ENCODE data around the gene SFMBT2. TPM values are rescaled to one million over a fixed set of nuclear protein-coding genes. Genes with fewer than 3 reads are reported as not detected.
"Not testable (repeated sequence)": the region's sequence is repeated elsewhere in the genome, so short reads cannot be mapped to it uniquely, and the experiment has no call there.

The SFMBT2 gene
- polyA plus RNA-seq, 2 of the 4 experiments (the other 2 are of a cell fraction): 9.6 to 10.2 TPM

DNA sequence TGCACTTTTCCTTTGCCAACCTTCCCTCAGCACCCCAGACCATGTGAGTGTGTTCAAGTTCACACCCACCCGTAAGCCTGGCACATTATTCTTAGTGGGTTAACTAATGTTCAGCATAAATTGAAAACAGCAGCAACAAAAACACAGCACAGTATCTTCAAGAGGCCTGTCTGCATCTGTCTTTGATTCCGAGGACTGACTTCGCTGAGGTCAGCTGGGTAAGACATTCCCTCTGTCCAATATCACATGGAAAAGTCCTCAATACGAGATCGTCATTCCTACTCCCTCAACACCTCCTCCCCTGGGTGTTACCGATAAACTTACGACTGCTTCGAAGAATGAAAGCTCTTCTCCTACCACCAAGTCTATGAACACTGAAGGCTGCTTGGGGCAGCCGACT is 218.8 kb downstream of the SFMBT2 start:
- POLR2A ChIA-PET: interaction anchor here (0.6 kb wide), 1 partner anchor 41 kb away, joined by 5 read pairs; no protein-coding TSS in a partner anchor
- H3K4me1 ChIP-seq: no peaks in the 10 kb centered on the region
- FAIRE-seq (no peak), DNase-seq (ENCODE audit: low read depth in 1 of 2, low spot score in 1 of 2) (no peak), ATAC-seq (no peak)
- no peaks in the 10 kb centered on the region for H3K9me3 ChIP-seq
- no peak overlapping the region for H3K4me3 ChIP-seq
- H3K4me2 ChIP-seq: no peak overlapping the region
- TF ChIP-seq EP300 (IDR thresholded peaks at IDR 0.05) (no peak), KDM1A (IDR thresholded peaks at IDR 0.05; ENCODE audit: low read depth) (no peak), EHMT2 (IDR thresholded peaks at IDR 0.05; ENCODE audit: low read depth) (no peak), ZC3H11A (IDR thresholded peaks at IDR 0.05) (no peak), MYC (IDR thresholded peaks at IDR 0.05; ENCODE audit: borderline replicate concordance, low read length) (no peak), MAZ (IDR thresholded peaks at IDR 0.05; ENCODE audit: borderline replicate concordance, low read depth, low read length) (no peak), TFCP2L1 (CRISPR knock-in tag; IDR thresholded peaks at IDR 0.05) (no peak), HOXB5 (CRISPR knock-in tag; IDR thresholded peaks at IDR 0.05) (no peak), EHF (CRISPR knock-in tag; IDR thresholded peaks at IDR 0.05) (no peak), ZSCAN20 (CRISPR knock-in tag; IDR thresholded peaks at IDR 0.05) (no peak), NFE2L2 (conservative IDR thresholded peaks at IDR 0.05; ENCODE audit: low read length) (no peak), NPAS2 (CRISPR knock-in tag; IDR thresholded peaks at IDR 0.05; ENCODE audit: borderline replicate concordance) (no peak), JUN (IDR thresholded peaks at IDR 0.05) (no peak), REST (IDR thresholded peaks at IDR 0.05) (no peak)
- TF ChIP-seq, protein P1, sequence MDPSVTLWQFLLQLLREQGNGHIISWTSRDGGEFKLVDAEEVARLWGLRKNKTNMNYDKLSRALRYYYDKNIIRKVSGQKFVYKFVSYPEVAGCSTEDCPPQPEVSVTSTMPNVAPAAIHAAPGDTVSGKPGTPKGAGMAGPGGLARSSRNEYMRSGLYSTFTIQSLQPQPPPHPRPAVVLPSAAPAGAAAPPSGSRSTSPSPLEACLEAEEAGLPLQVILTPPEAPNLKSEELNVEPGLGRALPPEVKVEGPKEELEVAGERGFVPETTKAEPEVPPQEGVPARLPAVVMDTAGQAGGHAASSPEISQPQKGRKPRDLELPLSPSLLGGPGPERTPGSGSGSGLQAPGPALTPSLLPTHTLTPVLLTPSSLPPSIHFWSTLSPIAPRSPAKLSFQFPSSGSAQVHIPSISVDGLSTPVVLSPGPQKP (IDR thresholded peaks at IDR 0.05; ENCODE audit: low read depth, low read length): no peak
- no peak overlapping the region for H3K27ac ChIP-seq
- 94% methylated on average over 9 of the region's 9 CpGs for WGBS (ENCODE audit: missing lambda C conversion rate)
- CTCF ChIA-PET: interaction anchor here (1.2 kb wide), 1 partner anchor 178 kb away, joined by 3 read pairs; no protein-coding TSS in a partner anchor

- CTCF ChIA-PET: interaction anchor here (1.5 kb wide), 1 partner anchor 218 kb away, joined by 4 read pairs; no protein-coding TSS in a partner anchor
- H3K27ac ChIP-seq; H3K4me1 ChIP-seq; H3K9me3 ChIP-seq; H3K4me3 ChIP-seq; H3K4me2 ChIP-seq; FAIRE-seq; DNase-seq (ENCODE audit: low read depth in 1 of 2, low spot score in 1 of 2); ATAC-seq: not testable (repeated sequence)
- POLR2A ChIA-PET: interaction anchor here (0.6 kb wide), 1 partner anchor 559 kb away, joined by 4 read pairs; no protein-coding TSS in a partner anchor
- WGBS (ENCODE audit: missing lambda C conversion rate): 79% methylated on average over 5 of the region's 5 CpGs
Measured at GRCh38 chr10:7190772-7191171, 220.1 kb downstream of the SFMBT2 start.

- DNase-seq (ENCODE audit: low read depth in 1 of 2, low spot score in 1 of 2) (no peak), FAIRE-seq (no peak), ATAC-seq (no peak)
- H3K4me2 ChIP-seq: no peak overlapping the region
- ChIA-PET CTCF (interaction anchor here (1.3 to 1.5 kb wide), 2 partner anchors 9 to 219 kb away, joined by 3 to 4 read pairs; no protein-coding TSS in a partner anchor), POLR2A (no interaction called here)
- TF ChIP-seq CHD4 (IDR thresholded peaks at IDR 0.05; ENCODE audit: borderline replicate concordance): no peak
- TF ChIP-seq, protein P2, sequence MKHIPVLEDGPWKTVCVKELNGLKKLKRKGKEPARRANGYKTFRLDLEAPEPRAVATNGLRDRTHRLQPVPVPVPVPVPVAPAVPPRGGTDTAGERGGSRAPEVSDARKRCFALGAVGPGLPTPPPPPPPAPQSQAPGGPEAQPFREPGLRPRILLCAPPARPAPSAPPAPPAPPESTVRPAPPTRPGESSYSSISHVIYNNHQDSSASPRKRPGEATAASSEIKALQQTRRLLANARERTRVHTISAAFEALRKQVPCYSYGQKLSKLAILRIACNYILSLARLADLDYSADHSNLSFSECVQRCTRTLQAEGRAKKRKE (CRISPR knock-in tag; IDR thresholded peaks at IDR 0.05; ENCODE audit: low read depth): no peak
- no peak for TF ChIP-seq ESRRA (IDR thresholded peaks at IDR 0.05; ENCODE audit: borderline replicate concordance, low read length)
- no peak for TF ChIP-seq ZC3H11A (IDR thresholded peaks at IDR 0.05)
- no peaks in the 10 kb centered on the region for H3K4me1 ChIP-seq
- 89% methylated on average over 11 of the region's 11 CpGs for WGBS (ENCODE audit: missing lambda C conversion rate)
- H3K4me3 ChIP-seq: no peak overlapping the region
- no peaks in the 10 kb centered on the region for H3K9me3 ChIP-seq
- no peak overlapping the region for H3K27ac ChIP-seq
Measured at GRCh38 chr10:7189909-7190308, 220.9 kb downstream of the SFMBT2 start.
